ENCODE data around the gene TLCD5. TPM values are rescaled to one million over a fixed set of nuclear protein-coding genes. Genes with fewer than 3 reads are reported as not detected.

TLCD5 gene
- total and polyA plus RNA-seq, 2 experiments from 2014 or later: 8.7 to 9.0 TPM

GRCh38 chr11:120334332-120334731, 9.2 kb downstream of the TLCD5 start:
- Histone ChIP-seq H3K9me2 (replicated peaks; ENCODE audit: insufficient read depth) (no peaks in the 10 kb centered on the region), H3K36me3 (replicated peaks; ENCODE audit: insufficient read depth, low read depth) (no peaks in the 10 kb centered on the region), H3K4me3 (no peak overlapping the region), H2AFZ (no peak overlapping the region), H3K27me3 (no peaks in the 10 kb centered on the region), H3K4me1 (ENCODE audit: insufficient read depth) (peaks cover 22% of the 10 kb centered on the region), H3K9me3 (ENCODE audit: low read depth) (no peaks in the 10 kb centered on the region), H3K4me2 (no peak overlapping the region), H3K79me2 (peaks cover 27% of the 10 kb centered on the region), H4K20me1 (ENCODE audit: insufficient read depth, poor library complexity, severe bottlenecking) (peaks cover 24% of the 10 kb centered on the region), H3K27ac (no peak overlapping the region)
- WGBS (ENCODE audit: low lambda C conversion rate, missing lambda C conversion rate): 53% methylated on average over 1 of the region's 1 CpG
- no peak for DNase-seq (ENCODE audit: low spot score)
- TF ChIP-seq CTCF (IDR thresholded peaks at IDR 0.05; ENCODE audit: poor library complexity) (no peak), EZH2phosphoT487 (IDR thresholded peaks at IDR 0.05; ENCODE audit: low read depth, severe bottlenecking, unreplicated experiment) (no peak)

GRCh38 chr11:120334894-120335462, 9.9 kb downstream of the TLCD5 start:
- peak overlapping the region; percentile 46 for H3K4me3 ChIP-seq
- peak overlapping the region; percentile 87 for H2AFZ ChIP-seq
- peak; percentile 88 for DNase-seq (ENCODE audit: low spot score)
- H3K9me3 ChIP-seq (ENCODE audit: low read depth): no peaks in the 10 kb centered on the region
- peak; percentile 75 for TF ChIP-seq CTCF (IDR thresholded peaks at IDR 0.05; ENCODE audit: poor library complexity)
- no peak for TF ChIP-seq EZH2phosphoT487 (IDR thresholded peaks at IDR 0.05; ENCODE audit: low read depth, severe bottlenecking, unreplicated experiment)
- no peak for TF ChIP-seq EZH2 (IDR thresholded peaks at IDR 0.05; ENCODE audit: borderline replicate concordance)
- H3K36me3 ChIP-seq (replicated peaks; ENCODE audit: insufficient read depth, low read depth): no peaks in the 10 kb centered on the region
- H4K20me1 ChIP-seq (ENCODE audit: insufficient read depth, poor library complexity, severe bottlenecking): peaks cover 30% of the 10 kb centered on the region
- H3K4me2 ChIP-seq: peak overlapping the region; percentile 88
- 2% methylated on average over 8 of the region's 8 CpGs for WGBS (ENCODE audit: low lambda C conversion rate, missing lambda C conversion rate)
- no peaks in the 10 kb centered on the region for H3K9me2 ChIP-seq (replicated peaks; ENCODE audit: insufficient read depth)
- H3K27me3 ChIP-seq: no peaks in the 10 kb centered on the region
- H3K27ac ChIP-seq: peak overlapping the region; percentile 99
- peaks cover 33% of the 10 kb centered on the region for H3K79me2 ChIP-seq
- H3K4me1 ChIP-seq (ENCODE audit: insufficient read depth): peaks cover 29% of the 10 kb centered on the region

- no peak for TF ChIP-seq CTCF (IDR thresholded peaks at IDR 0.05; ENCODE audit: poor library complexity)
- TF ChIP-seq EZH2phosphoT487 (IDR thresholded peaks at IDR 0.05; ENCODE audit: low read depth, severe bottlenecking, unreplicated experiment): no peak
- TF ChIP-seq EZH2 (IDR thresholded peaks at IDR 0.05; ENCODE audit: borderline replicate concordance): no peak
- Histone ChIP-seq H3K9me2 (replicated peaks; ENCODE audit: insufficient read depth) (no peaks in the 10 kb centered on the region), H3K4me3 (peak overlapping the region; percentile 46), H3K9me3 (ENCODE audit: low read depth) (no peaks in the 10 kb centered on the region), H3K4me2 (peak overlapping the region; percentile 88), H3K4me1 (ENCODE audit: insufficient read depth) (peaks cover 34% of the 10 kb centered on the region), H3K36me3 (replicated peaks; ENCODE audit: insufficient read depth, low read depth) (no peaks in the 10 kb centered on the region), H3K27me3 (no peaks in the 10 kb centered on the region), H3K79me2 (peaks cover 39% of the 10 kb centered on the region), H3K27ac (peak overlapping the region; percentile 99), H2AFZ (peak overlapping the region; percentile 87), H4K20me1 (ENCODE audit: insufficient read depth, poor library complexity, severe bottlenecking) (peaks cover 35% of the 10 kb centered on the region)
- no peak for DNase-seq (ENCODE audit: low spot score)
- WGBS (ENCODE audit: low lambda C conversion rate, missing lambda C conversion rate): under 1% methylated on average over 19 of the region's 19 CpGs
Observed at GRCh38 chr11:120335556-120335907, 10.4 kb downstream of the TLCD5 start.

Measured in hepatocyte (in vitro differentiated cells).